Psoas muscle (tissue), 8 donors: ENCODE data around the gene SEPSECS. TPM values are rescaled to one million over a fixed set of nuclear protein-coding genes. Genes with fewer than 3 reads are reported as not detected.

ENCODE experiments used
- ATAC-seq, 4 donors: fragments of 200-7000 bp; cut with Tn5 transposase; one replicate each; pipeline ENCODE4 v1.9.1; 2020; ENCODE audit warnings: moderate library complexity in 3 of 4, mild to moderate bottlenecking in 2 of 4
- DNase-seq, 2 donors: peaks; one replicate each; pipeline ENCODE4 v3.0.0-alpha.2; 2020
- H3K27ac ChIP-seq: fragments of 200-600 bp; one replicate; pipeline ENCODE4 v1.8.0; 2022
- H3K27me3 ChIP-seq, 3 donors: fragments of 200-600 bp in 1 of 3; one replicate each; pipeline versions ENCODE4 v1.6.1 to v1.8.0; 2013 to 2022; ENCODE audit warnings: low read length in 2 of 3, mild to moderate bottlenecking in 2 of 3, moderate library complexity in 1 of 3; ENCODE audit not compliant: insufficient read depth in 3 of 3
- H3K36me3 ChIP-seq, 2 donors: fragments of 200-600 bp in 1 of 2; one replicate each; pipeline versions ENCODE4 v1.6.1 to v1.8.0; 2013 to 2022; ENCODE audit warnings: low read depth in 1 of 2, mild to moderate bottlenecking in 1 of 2, moderate library complexity in 1 of 2; ENCODE audit not compliant: insufficient read depth in 1 of 2
- H3K4me1 ChIP-seq: fragments of 200-600 bp; one replicate; pipeline ENCODE4 v1.8.0; 2022
- H3K4me3 ChIP-seq: fragments of 200-600 bp; one replicate; pipeline ENCODE4 v1.8.0; 2022; ENCODE audit warnings: mild to moderate bottlenecking
- H3K9me3 ChIP-seq: fragments of 200-600 bp; one replicate; pipeline ENCODE4 v1.8.0; 2022
- CTCF ChIP-seq: fragments of 200-600 bp; IDR thresholded peaks from one replicate; pipeline ENCODE4 v1.8.0; 2022; ENCODE audit warnings: antibody characterized with exemption
- WGBS, 3 donors: extraction: QIAGEN DNeasy Blood & Tissue Kit; methylation state at CpG; one replicate each; pipeline versions ENCODE4 v1.1.6 to v1.1.7; 2013; 5-methylcytosine and 5-hydroxymethylcytosine counted together
- intact Hi-C, 2 donors: fragments of 100-400 bp; cut with DNase I; formaldehyde crosslinking; loops; one replicate each; pipeline versions ENCODE4 v1.11.0 to v1.14.2; 2022
- polyA plus RNA-seq, 3 donors: library from polyadenylated mRNA; stranded (reverse); fragments of 200-250 nt; gene quantifications; one replicate each; pipeline ENCODE4 v1.2.3, GENCODE V29; 2013
- total RNA-seq, 4 donors: library from RNA; stranded (reverse); fragmentation: NEBNext Ultra II Directional in 2 of 4; extraction: Animal tissue kit (Norgen Biotek cat#: 25700) in 2 of 4; gene quantifications; one replicate each; pipeline versions ENCODE4 v1.2.1 to v1.2.4, GENCODE V29; 2021 to 2023
- donor health status: healthy with polysubstance abuse.
- donor health status: DM: no; HTN: no; CAD: no; lungs with moderate emphysema.
- donor health status: Bipolar disorder and iron deficiency.
- donor health status: healthy.
- donor health status: DM: yes; HTN: yes; CAD: no.
- donor health status: DM: no; HTN: no; CAD: no.
- donor health status: DM: no; HTN: no; CAD: no.
- donor health status: DM: yes; HTN: yes; CAD: no.

Gene SEPSECS
- total and polyA plus RNA-seq, 7 donors: 1.4 to 5.7 (median 4.3) TPM

- Histone ChIP-seq H3K4me1 (peaks cover 15% of the 10 kb centered on the region), H3K27ac (no peak overlapping the region), H3K27me3 (no peaks in the 10 kb centered on the region), H3K9me3 (no peaks in the 10 kb centered on the region), H3K4me3 (no peak overlapping the region), H3K36me3 (peaks cover 3 to 5% of the 10 kb centered on the region in 2 donors)
- no peak for TF ChIP-seq CTCF
- intact Hi-C loops: loop anchor here in 1 of 2 donors (10.0 kb wide), 2 partner anchors 145 to 205 kb away; partner anchors contain the start of genes ANAPC4 and ZCCHC4
- DNase-seq (no peak), ATAC-seq (no peak)
Measured at GRCh38 chr4:25169446-25169845, 9.2 kb upstream of the SEPSECS start.

- DNase-seq: no peak
- no peaks in the 10 kb centered on the region for H3K9me3 ChIP-seq
- no peak overlapping the region for H3K27ac ChIP-seq
- H3K4me3 ChIP-seq: no peak overlapping the region
- H3K27me3 ChIP-seq: no peaks in the 10 kb centered on the region
- peaks cover 3 to 11% of the 10 kb centered on the region in 2 donors for H3K36me3 ChIP-seq
- peaks cover 20% of the 10 kb centered on the region for H3K4me1 ChIP-seq
- intact Hi-C loops: loop anchor here in 1 of 2 donors (10.0 kb wide), 2 partner anchors 149 to 209 kb away; partner anchors contain the start of genes ANAPC4 and ZCCHC4
- TF ChIP-seq CTCF: no peak
- ATAC-seq: no peak
- 90 to 95% (median 94%) methylated on average over 4 of the region's 4 CpGs for WGBS, 3 donors
Measured at GRCh38 chr4:25165916-25166315, 5.7 kb upstream of the SEPSECS start.

- TF ChIP-seq CTCF: no peak
- H3K4me1 ChIP-seq: peaks cover 27% of the 10 kb centered on the region
- ATAC-seq (no peak), DNase-seq (no peak)
- no peak overlapping the region for H3K27ac ChIP-seq
- H3K9me3 ChIP-seq: no peaks in the 10 kb centered on the region
- H3K36me3 ChIP-seq: peaks cover 3 to 11% of the 10 kb centered on the region in 2 donors
- H3K4me3 ChIP-seq: no peak overlapping the region
- 89 to 100% (median 91%) methylated on average over 1 of the region's 1 CpG for WGBS, 3 donors
- intact Hi-C loops: loop anchor here (2.0 to 10.0 kb wide), 4 partner anchors 72 to 212 kb away; partner anchors contain the start of genes ZCCHC4 (in 2 of the 2), ANAPC4 (in 1 of the 2) and PI4K2B (in 1 of the 2)
- H3K27me3 ChIP-seq: no peaks in the 10 kb centered on the region
Measured at GRCh38 chr4:25163196-25163595, 2.9 kb upstream of the SEPSECS start.

GRCh38 chr4:25162566-25162965 is 2.3 kb upstream of the SEPSECS start:
- H3K27me3 ChIP-seq: no peaks in the 10 kb centered on the region
- intact Hi-C loops: loop anchor here (2.0 to 10.0 kb wide), 4 partner anchors 72 to 212 kb away; partner anchors contain the start of genes ZCCHC4 (in 2 of the 2), ANAPC4 (in 1 of the 2) and PI4K2B (in 1 of the 2)
- no peak for ATAC-seq
- peak overlapping the region; percentile 98 for H3K4me3 ChIP-seq
- H3K36me3 ChIP-seq: peaks cover 3 to 11% of the 10 kb centered on the region in 2 donors
- TF ChIP-seq CTCF: no peak
- 37 to 95% (median 90%) methylated on average over 1 of the region's 1 CpG for WGBS, 3 donors
- H3K9me3 ChIP-seq: no peaks in the 10 kb centered on the region
- no peak for DNase-seq
- H3K4me1 ChIP-seq: peaks cover 27% of the 10 kb centered on the region
- H3K27ac ChIP-seq: no peak overlapping the region

GRCh38 chr4:25161593-25161950 is 1.3 kb upstream of the SEPSECS start:
- Histone ChIP-seq H3K9me3 (no peaks in the 10 kb centered on the region), H3K36me3 (peaks cover 3 to 11% of the 10 kb centered on the region in 2 donors), H3K4me3 (peak overlapping the region; percentile 98), H3K4me1 (peaks cover 27% of the 10 kb centered on the region), H3K27me3 (no peaks in the 10 kb centered on the region), H3K27ac (peak overlapping the region; percentile 98)
- no peak for TF ChIP-seq CTCF
- no peak for ATAC-seq
- intact Hi-C loops: loop anchor here (5.0 to 10.0 kb wide), 3 partner anchors 151 to 213 kb away; partner anchors contain the start of genes ZCCHC4 (in 2 of the 2) and ANAPC4 (in 1 of the 2)
- WGBS, 3 donors: 15 to 65% (median 22%) methylated on average over 2 of the region's 2 CpGs
- DNase-seq: no peak
